GM18505 (cell line): ENCODE measurements around the gene MCF2L.

Experiments used
- ATAC-seq: cut with Tn5 transposase; IDR thresholded peaks from one replicate; pipeline ENCODE4 v1.9.1; 2021; ENCODE audit not compliant: unreplicated experiment
- POLR2A ChIP-seq: IDR thresholded peaks from 4 replicates; pipeline ENCODE4 v1.6.1; 2011; ENCODE audit warnings: borderline replicate concordance; ENCODE audit not compliant: insufficient read depth, insufficient read length; ENCODE audit errors: extremely low read depth

The MCF2L gene

DNA sequence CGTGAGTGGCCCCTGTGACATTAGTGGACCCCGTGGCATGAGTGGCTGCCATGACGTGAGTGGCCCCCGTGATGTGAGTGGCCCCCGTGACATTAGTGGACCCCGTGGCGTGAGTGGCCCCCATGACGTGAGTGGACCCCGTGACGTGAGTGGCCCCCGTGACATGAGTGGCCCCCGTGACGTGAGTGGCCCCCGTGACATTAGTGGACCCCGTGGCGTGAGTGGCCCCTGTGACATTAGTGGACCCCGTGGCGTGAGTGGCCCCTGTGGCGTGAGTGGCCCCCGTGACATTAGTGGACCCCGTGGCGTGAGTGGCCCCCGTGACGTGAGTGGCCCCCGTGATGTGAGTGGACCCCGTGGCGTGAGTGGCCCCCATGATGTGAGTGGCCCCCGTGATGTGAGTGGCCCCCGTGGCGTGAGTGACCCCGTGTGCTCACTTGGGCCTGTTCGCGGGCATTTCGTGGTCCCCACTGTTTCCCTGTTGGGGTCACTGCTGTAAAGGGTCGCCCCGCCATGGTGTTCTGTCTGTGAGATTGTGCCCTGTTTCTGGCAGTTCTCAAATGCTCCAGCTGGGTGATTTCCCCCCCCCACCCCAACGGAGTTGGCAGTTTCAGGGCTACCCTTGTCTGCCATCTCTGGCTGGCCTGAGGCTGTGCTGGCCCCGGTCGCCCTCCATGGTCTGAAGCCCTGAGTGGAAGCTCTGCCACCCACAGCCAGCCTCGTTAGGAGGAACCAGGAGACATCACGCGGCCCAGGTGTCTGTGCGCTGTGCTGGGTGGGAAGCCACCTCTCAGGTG, 64.2 kb downstream of the MCF2L start:
- TF ChIP-seq POLR2A: no peak

GRCh38 chr13:113034451-113035212, 65.6 kb downstream of the MCF2L start:
- no peak for ATAC-seq
- no peak for TF ChIP-seq POLR2A

More for the DNA sequence above, 64.2 kb downstream of the MCF2L start:
- no peak for ATAC-seq

GRCh38 chr13:113035213-113035800, 66.3 kb downstream of the MCF2L start:
- ATAC-seq: no peak
- no peak for TF ChIP-seq POLR2A

GRCh38 chr13:113036401-113036800, 67.4 kb downstream of the MCF2L start:
- TF ChIP-seq POLR2A: no peak
- ATAC-seq: no peak

GRCh38 chr13:113040031-113040430, 71.0 kb downstream of the MCF2L start:
- ATAC-seq: no peak
- no peak for TF ChIP-seq POLR2A

DNA sequence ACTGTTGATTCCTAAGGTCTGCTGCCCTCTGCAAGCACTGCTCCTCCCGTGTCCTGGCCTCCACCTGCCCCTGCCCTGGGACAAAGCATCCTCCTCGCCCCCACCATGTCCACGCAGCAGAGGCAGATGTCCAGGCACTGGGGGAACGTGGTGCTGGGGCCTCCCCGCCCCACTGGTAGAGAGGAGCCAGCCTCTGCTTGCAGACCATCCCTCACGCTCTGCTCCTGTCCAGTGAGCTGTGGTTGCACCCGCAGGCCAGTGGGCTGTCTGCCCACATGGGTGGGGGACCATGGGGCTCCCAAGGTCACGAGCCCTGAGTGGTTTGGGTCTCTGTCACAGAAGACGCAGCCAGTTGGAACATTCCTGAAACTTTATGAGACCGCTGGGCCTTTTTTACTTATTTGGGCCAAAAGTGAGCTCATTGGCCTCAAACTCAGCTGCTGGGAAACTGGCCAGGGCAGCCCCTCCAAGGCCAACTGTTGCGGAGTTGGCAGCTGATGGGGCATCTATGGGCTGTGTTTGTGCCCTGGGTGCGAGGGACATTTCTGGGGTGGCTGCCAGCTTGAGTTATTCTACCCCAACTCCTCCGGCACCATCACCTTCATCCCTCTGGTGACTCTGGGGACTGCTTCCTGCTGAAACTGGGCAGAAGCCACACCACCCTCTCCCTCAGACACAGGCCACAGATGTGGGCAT, 71.7 kb downstream of the MCF2L start:
- ATAC-seq: no peak

DNA sequence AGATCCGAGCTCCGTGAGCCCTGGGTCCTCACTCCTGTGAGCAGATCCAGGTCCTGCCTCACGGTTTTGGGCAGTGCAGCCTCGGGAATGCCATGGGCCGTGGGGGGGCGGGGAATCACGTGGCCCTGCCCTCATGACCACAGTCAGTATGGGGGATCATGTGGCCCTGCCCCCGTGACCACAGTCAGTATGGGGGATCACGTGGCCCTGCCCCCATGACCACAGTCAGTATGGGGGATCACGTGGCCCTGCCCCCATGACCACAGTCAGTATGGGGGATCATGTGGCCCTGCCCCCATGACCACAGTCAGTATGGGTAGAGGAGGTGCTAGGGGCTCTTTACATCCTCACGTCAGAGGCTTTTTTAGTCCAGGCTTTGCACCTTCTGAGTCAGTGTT, 72.3 kb downstream of the MCF2L start:
- ATAC-seq: no peak

More for the DNA sequence above, 71.7 kb downstream of the MCF2L start:
- TF ChIP-seq POLR2A: no peak

GRCh38 chr13:113041896-113042295, 72.9 kb downstream of the MCF2L start:
- ATAC-seq: no peak
- TF ChIP-seq POLR2A: no peak

More for the DNA sequence above, 72.3 kb downstream of the MCF2L start:
- no peak for TF ChIP-seq POLR2A

GRCh38 chr13:113042456-113042855, 73.4 kb downstream of the MCF2L start:
- ATAC-seq: no peak
- TF ChIP-seq POLR2A: no peak

- no peak for ATAC-seq
- no peak for TF ChIP-seq POLR2A
Observed at GRCh38 chr13:113043001-113043630, 74.1 kb downstream of the MCF2L start.

DNA sequence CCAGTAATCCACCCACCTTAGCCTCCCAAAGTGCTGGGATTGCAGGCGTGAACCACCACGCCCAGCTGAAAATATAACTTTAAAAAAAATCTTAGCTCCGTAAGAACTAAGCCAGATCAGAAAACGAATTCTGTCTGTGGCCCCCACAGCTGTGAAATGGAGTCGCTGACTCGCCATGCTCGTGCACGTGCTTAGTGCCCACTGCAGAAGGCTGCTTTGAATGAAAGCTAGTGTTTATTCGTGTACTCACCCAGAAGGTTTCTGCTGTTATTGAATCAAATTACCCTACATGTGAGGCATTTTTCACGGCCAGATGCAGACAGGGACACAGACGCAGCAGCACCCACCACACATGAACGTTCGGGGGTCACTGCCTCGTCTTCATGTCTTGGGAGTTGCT, 74.9 kb downstream of the MCF2L start:
- ATAC-seq: no peak
- TF ChIP-seq POLR2A: no peak

- no peak for TF ChIP-seq POLR2A
- ATAC-seq: no peak
Observed at GRCh38 chr13:113044391-113045114, 75.5 kb downstream of the MCF2L start.
